Glutamatergic neuron (in vitro differentiated cells): ENCODE data around the gene GALNT5. TPM values are rescaled to one million over a fixed set of nuclear protein-coding genes. Genes with fewer than 3 reads are reported as not detected.

Experiments used
- DNase-seq: peaks from one replicate; pipeline ENCODE4 v3.0.0; 2022
- H3K27ac Mint-ChIP-seq: one replicate; pipeline ENCODE4 v1.8.0; 2020; ENCODE audit warnings: mild to moderate bottlenecking, mixed read lengths, inconsistent platforms; ENCODE audit not compliant: unreplicated experiment
- H3K27me3 Mint-ChIP-seq: one replicate; pipeline ENCODE4 v1.8.0; 2020; ENCODE audit warnings: mild to moderate bottlenecking, moderate library complexity, mixed read lengths, inconsistent platforms; ENCODE audit not compliant: unreplicated experiment
- H3K36me3 Mint-ChIP-seq: one replicate; pipeline ENCODE4 v1.8.0; 2020; ENCODE audit warnings: mild to moderate bottlenecking, mixed read lengths, inconsistent platforms; ENCODE audit not compliant: unreplicated experiment
- H3K4me1 Mint-ChIP-seq: one replicate; pipeline ENCODE4 v1.8.0; 2020; ENCODE audit warnings: mild to moderate bottlenecking, low read depth, mixed read lengths, inconsistent platforms; ENCODE audit not compliant: unreplicated experiment
- H3K4me3 Mint-ChIP-seq: one replicate; pipeline ENCODE4 v1.8.0; 2020; ENCODE audit warnings: mild to moderate bottlenecking, mixed read lengths, inconsistent platforms; ENCODE audit not compliant: unreplicated experiment
- H3K9me3 Mint-ChIP-seq: one replicate; pipeline ENCODE4 v1.8.0; 2020; ENCODE audit warnings: mild to moderate bottlenecking, moderate library complexity, mixed read lengths, inconsistent platforms; ENCODE audit not compliant: unreplicated experiment
- CTCF ChIP-seq: fragments of 200-600 bp; sonication (generic); IDR thresholded peaks from one replicate; pipeline ENCODE4 v1.5.0; 2021; ENCODE audit not compliant: partially characterized antibody, unreplicated experiment
- total RNA-seq: library from RNA; stranded (reverse); fragmentation: NEBNext Ultra II Directional; extraction: Animal tissue kit (Norgen Biotek cat#: 25700); gene quantifications from one replicate; pipeline ENCODE4 v1.2.1, GENCODE V29; 2021; ENCODE audit not compliant: unreplicated experiment

Gene GALNT5
- total RNA-seq, 1 donor from 2014 or later, result 0.10 TPM

GRCh38 chr2:157361526-157361925, 104.0 kb downstream of the GALNT5 start:
- TF ChIP-seq CTCF, result no peak
- H3K4me3 Mint-ChIP-seq, result no peak overlapping the region
- H3K9me3 Mint-ChIP-seq, result peaks cover 5% of the 10 kb centered on the region
- no peak overlapping the region for H3K27ac Mint-ChIP-seq
- H3K4me1 Mint-ChIP-seq, result no peaks in the 10 kb centered on the region
- no peak for DNase-seq
- H3K36me3 Mint-ChIP-seq, result peaks cover 7% of the 10 kb centered on the region
- peaks cover 3% of the 10 kb centered on the region for H3K27me3 Mint-ChIP-seq

GRCh38 chr2:157362627-157363026, 105.1 kb downstream of the GALNT5 start:
- H3K9me3 Mint-ChIP-seq, result peaks cover 5% of the 10 kb centered on the region
- H3K27me3 Mint-ChIP-seq, result peaks cover 3% of the 10 kb centered on the region
- H3K4me1 Mint-ChIP-seq, result no peaks in the 10 kb centered on the region
- peaks cover 7% of the 10 kb centered on the region for H3K36me3 Mint-ChIP-seq
- TF ChIP-seq CTCF, result no peak
- H3K4me3 Mint-ChIP-seq, result no peak overlapping the region
- no peak for DNase-seq
- no peak overlapping the region for H3K27ac Mint-ChIP-seq

DNA sequence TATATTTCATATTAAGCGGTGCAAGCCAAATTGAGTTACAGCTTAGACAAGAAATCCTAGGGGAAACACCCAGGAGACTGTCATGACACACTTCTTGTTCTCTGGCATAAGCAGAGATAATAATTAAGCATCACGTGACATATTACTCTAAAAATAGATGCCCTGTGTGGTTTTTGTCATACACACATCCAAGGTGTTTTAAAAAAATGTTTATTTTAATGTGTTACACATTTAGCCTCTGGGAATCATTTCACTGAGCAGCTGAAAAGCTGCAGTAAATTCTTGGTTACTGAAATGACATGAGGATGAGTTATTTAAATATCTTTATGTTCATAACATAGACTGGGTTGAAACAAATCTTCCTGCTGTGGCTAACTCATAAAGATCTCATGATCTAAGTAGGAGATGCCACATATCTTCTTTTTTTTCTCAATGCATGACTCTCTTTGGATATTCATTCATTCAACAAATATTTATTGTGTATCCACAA, 106.2 kb downstream of the GALNT5 start:
- TF ChIP-seq CTCF, result no peak

More for the DNA sequence above, 106.2 kb downstream of the GALNT5 start:
- Mint-ChIP-seq H3K4me1 (no peaks in the 10 kb centered on the region), H3K27me3 (peaks cover 3% of the 10 kb centered on the region), H3K36me3 (peaks cover 7% of the 10 kb centered on the region), H3K27ac (no peak overlapping the region), H3K4me3 (no peak overlapping the region), H3K9me3 (peaks cover 5% of the 10 kb centered on the region)
- DNase-seq, result no peak

Other genes starting within 250 kb of the GALNT5 start
- gene ERMN, start 68.1 kb downstream of the GALNT5 start, total RNA-seq, result not detected
- not detected for gene CYTIP, start 186.4 kb downstream of the GALNT5 start, total RNA-seq